Left lung (tissue), 10 donors: ENCODE results near the gene EFNA5. TPM values are rescaled to one million over a fixed set of nuclear protein-coding genes. Genes with fewer than 3 reads are reported as not detected.

Source experiments
- ATAC-seq: fragments of 200-7000 bp; cut with Tn5 transposase; one replicate; pipeline ENCODE4 v1.9.1; 2020; ENCODE audit warnings: moderate library complexity
- DNase-seq, 4 donors: peaks; one replicate each; pipeline ENCODE4 v3.0.0-alpha.2; 2013 to 2020
- H3K27ac ChIP-seq, 2 donors: fragments of 200-600 bp; sonication (generic) in 1 of 2; one replicate each; pipeline versions ENCODE4 v1.5.0 to v1.8.0; 2020 to 2021
- H3K27me3 ChIP-seq, 2 donors: fragments of 200-600 bp; sonication (generic) in 1 of 2; one replicate each; pipeline versions ENCODE4 v1.5.0 to v1.8.0; 2020 to 2021
- H3K36me3 ChIP-seq, 2 donors: fragments of 200-600 bp; sonication (generic) in 1 of 2; one replicate each; pipeline versions ENCODE4 v1.5.0 to v1.8.0; 2020 to 2021
- H3K4me1 ChIP-seq, 2 donors: fragments of 200-600 bp; one replicate each; pipeline ENCODE4 v1.8.0; 2021
- H3K4me3 ChIP-seq, 2 donors: fragments of 200-600 bp; sonication (generic) in 1 of 2; one replicate each; pipeline versions ENCODE4 v1.5.0 to v1.8.0; 2020 to 2021; ENCODE audit warnings: mild to moderate bottlenecking in 1 of 2
- H3K9me3 ChIP-seq, 2 donors: fragments of 200-600 bp; sonication (generic) in 1 of 2; one replicate each; pipeline versions ENCODE4 v1.5.0 to v1.8.0; 2020 to 2021
- CTCF ChIP-seq, 2 donors: fragments of 200-600 bp; sonication (generic) in 1 of 2; IDR thresholded peaks; one replicate each; pipeline versions ENCODE4 v1.5.0 to v1.8.0; 2021; ENCODE audit warnings: antibody characterized with exemption in 2 of 2
- intact Hi-C, 2 donors: fragments of 100-400 bp; cut with DNase I; formaldehyde crosslinking; loops; one replicate each; pipeline versions ENCODE4 v1.11.2 to v1.14.2; 2022
- polyA plus RNA-seq, 6 donors: library from polyadenylated mRNA; unstranded; fragments of 120-200 nt; gene quantifications; one replicate each; pipeline ENCODE4 v1.2.1, GENCODE V29; 2013; ENCODE audit not compliant: insufficient read length in 6 of 6
- total RNA-seq, 2 donors: library from RNA; stranded (reverse); fragmentation: NEBNext Ultra II Directional; extraction: Animal tissue kit (Norgen Biotek cat#: 25700); gene quantifications; one replicate each; pipeline ENCODE4 v1.2.1, GENCODE V29; 2021
- donor health status: DM: no; HTN: yes; CAD: no.
- donor health status: DM: no; HTN: no; CAD: no.

EFNA5 gene
- total and polyA plus RNA-seq, 8 donors: 8.8 to 28.3 (median 22.8) TPM

- H3K27ac ChIP-seq: no peak overlapping the region
- H3K9me3 ChIP-seq: no peaks in the 10 kb centered on the region
- intact Hi-C loops: no loop called here
- no peak overlapping the region for H3K4me3 ChIP-seq
- ATAC-seq (no peak), DNase-seq (no peak)
- H3K36me3 ChIP-seq: no peaks in the 10 kb centered on the region
- peaks cover 0 to 2% of the 10 kb centered on the region in 2 donors for H3K27me3 ChIP-seq
- no peak for TF ChIP-seq CTCF (IDR thresholded peaks at IDR 0.05)
- no peaks in the 10 kb centered on the region for H3K4me1 ChIP-seq
These were observed 11.8 kb upstream of the EFNA5 start for GRCh38 chr5:107682533-107682932.

GRCh38 chr5:107680799-107681198 is 10.1 kb upstream of the EFNA5 start:
- Histone ChIP-seq H3K4me3 (no peak overlapping the region), H3K27ac (no peak overlapping the region), H3K27me3 (peaks cover 0 to 20% of the 10 kb centered on the region in 2 donors), H3K9me3 (no peaks in the 10 kb centered on the region), H3K36me3 (no peaks in the 10 kb centered on the region), H3K4me1 (no peaks in the 10 kb centered on the region)
- ATAC-seq (no peak), DNase-seq (no peak)
- intact Hi-C loops: no loop called here
- TF ChIP-seq CTCF (IDR thresholded peaks at IDR 0.05): no peak

GRCh38 chr5:107680099-107680498 is 9.4 kb upstream of the EFNA5 start:
- no peaks in the 10 kb centered on the region for H3K4me1 ChIP-seq
- TF ChIP-seq CTCF (IDR thresholded peaks at IDR 0.05): no peak
- H3K36me3 ChIP-seq: no peaks in the 10 kb centered on the region
- intact Hi-C loops: no loop called here
- no peak overlapping the region for H3K4me3 ChIP-seq
- H3K9me3 ChIP-seq: no peaks in the 10 kb centered on the region
- H3K27me3 ChIP-seq: peaks cover 0 to 27% of the 10 kb centered on the region in 2 donors
- ATAC-seq (no peak), DNase-seq (no peak)
- no peak overlapping the region for H3K27ac ChIP-seq

- no peak for DNase-seq
- Histone ChIP-seq H3K4me3 (no peak overlapping the region), H3K36me3 (no peaks in the 10 kb centered on the region), H3K4me1 (peaks cover 0 to 19% of the 10 kb centered on the region in 2 donors), H3K27me3 (peaks cover 3 to 61% of the 10 kb centered on the region in 2 donors), H3K27ac (no peak overlapping the region), H3K9me3 (no peaks in the 10 kb centered on the region)
- intact Hi-C loops: no loop called here
- ATAC-seq: no peak
- no peak for TF ChIP-seq CTCF (IDR thresholded peaks at IDR 0.05)
These were observed 6.0 kb upstream of the EFNA5 start for GRCh38 chr5:107676702-107677101.

GRCh38 chr5:107675201-107675600 is 4.5 kb upstream of the EFNA5 start:
- Histone ChIP-seq H3K36me3 (no peaks in the 10 kb centered on the region), H3K9me3 (no peaks in the 10 kb centered on the region), H3K27ac (no peak overlapping the region), H3K4me1 (peaks cover 0 to 34% of the 10 kb centered on the region in 2 donors), H3K4me3 (no peak overlapping the region), H3K27me3 (peaks cover 7 to 76% of the 10 kb centered on the region in 2 donors)
- ATAC-seq (no peak), DNase-seq (no peak)
- intact Hi-C loops: no loop called here
- TF ChIP-seq CTCF (IDR thresholded peaks at IDR 0.05): no peak
